SK-N-MC (cell line): ENCODE measurements around the gene KCNJ8.

Experiments used
- EZH2 ChIP-seq: fragments of 200-600 bp; sonication (generic); IDR thresholded peaks from one replicate; pipeline ENCODE4 v1.6.1; 2017; ENCODE audit warnings: antibody characterized with exemption
- POLR2AphosphoS5 ChIP-seq: IDR thresholded peaks from 2 replicates; pipeline ENCODE4 v1.6.1; 2012; ENCODE audit warnings: mild to moderate bottlenecking, low read depth, low read length, borderline replicate concordance

DNA sequence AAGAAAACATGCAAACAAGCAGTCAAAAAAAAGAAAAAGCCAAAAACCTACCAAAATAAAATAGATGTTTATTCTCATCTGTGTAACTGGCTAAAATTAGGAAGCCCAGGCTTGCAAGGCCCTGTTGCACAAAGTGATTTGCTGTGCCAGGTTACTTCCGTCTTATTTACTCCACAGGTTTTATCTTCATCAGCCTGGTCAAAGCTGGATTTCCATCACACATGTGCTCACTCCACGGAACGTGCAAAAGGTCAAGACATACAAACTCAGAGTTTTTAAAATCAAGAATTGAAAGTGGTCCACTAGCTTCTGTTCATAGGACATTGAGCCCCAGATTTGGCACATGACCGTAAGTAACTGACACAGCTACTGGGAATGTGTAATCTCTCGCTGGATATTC is 14.8 kb downstream of the KCNJ8 start:
- no peak for TF ChIP-seq EZH2
- TF ChIP-seq POLR2AphosphoS5: no peak
